Endodermal cell (in vitro differentiated cells): ENCODE data around the gene IRS4. TPM values are rescaled to one million over a fixed set of nuclear protein-coding genes. Genes with fewer than 3 reads are reported as not detected.
A peak's percentile ranks its signal among the peaks of the same experiment; 100 is the strongest.

Source experiments
- DNase-seq: peaks from one replicate; pipeline ENCODE4 v3.0.0-alpha.2; 2017
- H3K27ac ChIP-seq: 2 replicates; pipeline ENCODE4 v1.5.1; 2013; ENCODE audit warnings: mild to moderate bottlenecking, low read depth, low read length, moderate library complexity
- H3K27me3 ChIP-seq: 2 replicates; pipeline ENCODE4 v1.6.1; 2013; ENCODE audit warnings: mild to moderate bottlenecking, low read length, moderate library complexity; ENCODE audit not compliant: insufficient read depth, control insufficient read depth, poor library complexity, severe bottlenecking
- H3K36me3 ChIP-seq: 2 replicates; pipeline ENCODE4 v1.7.0; 2013; ENCODE audit warnings: mild to moderate bottlenecking, low read length, moderate library complexity; ENCODE audit not compliant: control insufficient read depth, insufficient read depth
- H3K4me1 ChIP-seq: one replicate; pipeline ENCODE4 v1.7.0; 2013; ENCODE audit warnings: low read length; ENCODE audit not compliant: control insufficient read depth, insufficient read depth
- H3K4me3 ChIP-seq: 2 replicates; pipeline ENCODE4 v1.5.1; 2013; ENCODE audit warnings: mild to moderate bottlenecking, low read length, moderate library complexity
- H3K9ac ChIP-seq: 2 replicates; pipeline ENCODE4 v1.6.1; 2013; ENCODE audit warnings: mild to moderate bottlenecking, low read length, moderate library complexity; ENCODE audit not compliant: poor library complexity, severe bottlenecking; ENCODE audit errors: extremely low read depth
- H3K9me3 ChIP-seq: 2 replicates; pipeline ENCODE4 v1.6.1; 2013; ENCODE audit warnings: mild to moderate bottlenecking, low read length, moderate library complexity; ENCODE audit not compliant: control insufficient read depth
- H3K27ac Mint-ChIP-seq: 2 replicates; pipeline ENCODE4 v1.8.0; 2020; ENCODE audit warnings: mixed read lengths
- H3K27me3 Mint-ChIP-seq: 2 replicates; pipeline ENCODE4 v1.8.0; 2021; ENCODE audit warnings: mild to moderate bottlenecking, mixed read lengths; ENCODE audit not compliant: insufficient read depth
- H3K36me3 Mint-ChIP-seq: 2 replicates; pipeline ENCODE4 v1.8.0; 2020; ENCODE audit warnings: low read depth, mixed read lengths
- H3K4me1 Mint-ChIP-seq: 2 replicates; pipeline ENCODE4 v1.8.0; 2020; ENCODE audit warnings: mixed read lengths
- H3K4me3 Mint-ChIP-seq: 2 replicates; pipeline ENCODE4 v1.8.0; 2020; ENCODE audit warnings: mild to moderate bottlenecking, moderate library complexity, mixed read lengths
- H3K9me3 Mint-ChIP-seq: 2 replicates; pipeline ENCODE4 v1.8.0; 2020; ENCODE audit warnings: mild to moderate bottlenecking, mixed read lengths
- CTCF ChIP-seq: fragments of 200-600 bp; sonication (generic); conservative IDR thresholded peaks from 2 replicates; pipeline ENCODE4 v1.5.0; 2021; ENCODE audit warnings: antibody characterized with exemption, mild to moderate bottlenecking
- WGBS, 2 experiments: methylation state at CpG; one replicate each; pipeline versions ENCODE4 v1.1.5 to v1.1.7; 2013; ENCODE audit warnings: missing lambda C conversion rate in 2 of 2, mixed read lengths in 1 of 2; ENCODE audit not compliant: insufficient coverage in 1 of 2, insufficient read length in 1 of 2; 5-methylcytosine and 5-hydroxymethylcytosine counted together
- total RNA-seq, 2 donors: library from RNA; stranded (reverse); fragmentation: NEBNext Ultra II Directional in 1 of 2; extraction: Animal tissue kit (Norgen Biotek cat#: 25700) in 1 of 2; gene quantifications; 2 replicates in 1 of 2; 3 replicates in 1 of 2; pipeline ENCODE4 v1.2.1, GENCODE V29; 2021

IRS4 gene
- total RNA-seq, 2 donors from 2014 or later = 1.9 to 10.2 TPM

- H3K27ac Mint-ChIP-seq = no peak overlapping the region
- no peak overlapping the region for H3K27ac ChIP-seq
- H3K4me3 ChIP-seq = no peak overlapping the region
- H3K4me1 ChIP-seq = peaks cover 3% of the 10 kb centered on the region
- TF ChIP-seq CTCF = no peak
- WGBS, 2 experiments = 80 to 87% methylated on average over 1 to 2 of the region's 2 CpGs
- H3K36me3 Mint-ChIP-seq = peaks cover 11% of the 10 kb centered on the region
- no peaks in the 10 kb centered on the region for H3K9me3 ChIP-seq
- H3K4me3 Mint-ChIP-seq = no peak overlapping the region
- peaks cover 4% of the 10 kb centered on the region for H3K36me3 ChIP-seq
- no peaks in the 10 kb centered on the region for H3K27me3 ChIP-seq
- DNase-seq = no peak
- H3K4me1 Mint-ChIP-seq = peaks cover 8% of the 10 kb centered on the region
- no peaks in the 10 kb centered on the region for H3K27me3 Mint-ChIP-seq
- H3K9me3 Mint-ChIP-seq = no peaks in the 10 kb centered on the region
- H3K9ac ChIP-seq = no peak overlapping the region
Measured at GRCh38 chrX:108701633-108702032, 34.7 kb downstream of the IRS4 start.

- peaks cover 8% of the 10 kb centered on the region for H3K4me1 Mint-ChIP-seq
- peaks cover 3% of the 10 kb centered on the region for H3K4me1 ChIP-seq
- H3K36me3 Mint-ChIP-seq = peaks cover 21% of the 10 kb centered on the region
- no peaks in the 10 kb centered on the region for H3K9me3 Mint-ChIP-seq
- H3K4me3 Mint-ChIP-seq = no peak overlapping the region
- H3K27ac ChIP-seq = no peak overlapping the region
- no peak overlapping the region for H3K4me3 ChIP-seq
- no peaks in the 10 kb centered on the region for H3K9me3 ChIP-seq
- 71% methylated on average over 1 of the region's 1 CpG; no CpG with 5 or more reads in 1 of the 2 experiments for WGBS, 2 experiments
- no peaks in the 10 kb centered on the region for H3K27me3 Mint-ChIP-seq
- peak; percentile 78 for TF ChIP-seq CTCF
- H3K9ac ChIP-seq = no peak overlapping the region
- peaks cover 15% of the 10 kb centered on the region for H3K36me3 ChIP-seq
- H3K27ac Mint-ChIP-seq = peak overlapping the region; percentile 81
- no peak for DNase-seq
- no peaks in the 10 kb centered on the region for H3K27me3 ChIP-seq
Measured at GRCh38 chrX:108699368-108699767, 37.0 kb downstream of the IRS4 start.

GRCh38 chrX:108696690-108697089 is 39.7 kb downstream of the IRS4 start:
- H3K9me3 ChIP-seq = no peaks in the 10 kb centered on the region
- TF ChIP-seq CTCF = no peak
- H3K27ac ChIP-seq = no peak overlapping the region
- H3K4me1 ChIP-seq = no peaks in the 10 kb centered on the region
- H3K9ac ChIP-seq = no peak overlapping the region
- Mint-ChIP-seq H3K36me3 (peaks cover 37% of the 10 kb centered on the region), H3K4me3 (no peak overlapping the region), H3K9me3 (no peaks in the 10 kb centered on the region), H3K4me1 (peaks cover 2% of the 10 kb centered on the region), H3K27me3 (no peaks in the 10 kb centered on the region), H3K27ac (no peak overlapping the region)
- H3K4me3 ChIP-seq = no peak overlapping the region
- peaks cover 22% of the 10 kb centered on the region for H3K36me3 ChIP-seq
- no peaks in the 10 kb centered on the region for H3K27me3 ChIP-seq
- 90% methylated on average over 2 of the region's 3 CpGs; no CpG with 5 or more reads in 1 of the 2 experiments for WGBS, 2 experiments
- DNase-seq = no peak
